GM18507 (cell line): ENCODE measurements around the gene DCTD.

Source experiments
- DNase-seq: peaks from one replicate; pipeline ENCODE4 v3.0.0; 2011; ENCODE audit warnings: low read depth; ENCODE audit not compliant: insufficient read length; ENCODE audit errors: extremely low spot score
- FAIRE-seq: peaks from 2 replicates; lab custom pipeline; 2011; peaks lifted over from hg19 to GRCh38; lab: Jason Lieb, UNC

The DCTD gene

GRCh38 chr4:182896421-182896820 lies 20.8 kb downstream of the DCTD start:
- FAIRE-seq (no peak), DNase-seq (no peak)

- no peak for DNase-seq
- FAIRE-seq, result no peak
These were observed 21.3 kb downstream of the DCTD start for GRCh38 chr4:182895791-182896292.

GRCh38 chr4:182894681-182895275 lies 22.4 kb downstream of the DCTD start:
- DNase-seq, result no peak
- no peak for FAIRE-seq

GRCh38 chr4:182893474-182894080 lies 23.6 kb downstream of the DCTD start:
- FAIRE-seq (no peak), DNase-seq (no peak)

- DNase-seq, result no peak
- FAIRE-seq, result no peak
These were observed 24.1 kb downstream of the DCTD start for GRCh38 chr4:182893047-182893446.

GRCh38 chr4:182890202-182890601 lies 27.0 kb downstream of the DCTD start:
- DNase-seq (no peak), FAIRE-seq (no peak)

- DNase-seq, result no peak
- FAIRE-seq, result no peak
These were observed 28.3 kb downstream of the DCTD start for GRCh38 chr4:182888891-182889290.

GRCh38 chr4:182886768-182887167 lies 30.4 kb downstream of the DCTD start:
- no peak for FAIRE-seq

GRCh38 chr4:182886205-182886604 lies 31.0 kb downstream of the DCTD start:
- FAIRE-seq, result no peak

More at GRCh38 chr4:182886768-182887167, 30.4 kb downstream of the DCTD start:
- no peak for DNase-seq

GRCh38 chr4:182885738-182886077 lies 31.5 kb downstream of the DCTD start:
- DNase-seq (no peak), FAIRE-seq (no peak)

More at GRCh38 chr4:182886205-182886604, 31.0 kb downstream of the DCTD start:
- no peak for DNase-seq

- FAIRE-seq (no peak), DNase-seq (no peak)
These were observed 32.0 kb downstream of the DCTD start for GRCh38 chr4:182885022-182885737.

GRCh38 chr4:182884040-182884439 lies 33.1 kb downstream of the DCTD start:
- no peak for FAIRE-seq
- DNase-seq, result no peak

GRCh38 chr4:182883351-182883750 lies 33.8 kb downstream of the DCTD start:
- FAIRE-seq, result no peak
- no peak for DNase-seq

GRCh38 chr4:182881914-182882313 lies 35.3 kb downstream of the DCTD start:
- FAIRE-seq (no peak), DNase-seq (no peak)

GRCh38 chr4:182880387-182881356 lies 36.5 kb downstream of the DCTD start:
- no peak for FAIRE-seq
- DNase-seq, result no peak

GRCh38 chr4:182879913-182880312 lies 37.3 kb downstream of the DCTD start:
- no peak for DNase-seq
- FAIRE-seq, result no peak

GRCh38 chr4:182878633-182879495 lies 38.3 kb downstream of the DCTD start:
- DNase-seq (no peak), FAIRE-seq (no peak)

GRCh38 chr4:182877326-182877883 lies 39.8 kb downstream of the DCTD start:
- FAIRE-seq (no peak), DNase-seq (no peak)

- FAIRE-seq, result no peak
- DNase-seq, result no peak
These were observed 40.8 kb downstream of the DCTD start for GRCh38 chr4:182876427-182876826.
